H1 (cell line): Measurements from ENCODE around the gene CARF. TPM values are rescaled to one million over a fixed set of nuclear protein-coding genes. Genes with fewer than 3 reads are reported as not detected.

Experiments
- CTCF ChIA-PET: fragments of 300-600 bp; sonication (Branson Sonifier 250); formaldehyde crosslinking; loops from one replicate; lab custom pipeline; 2021; ENCODE audit not compliant: partially characterized antibody; lab: Charles Lee
- POLR2A ChIA-PET: fragments of 300-600 bp; sonication (Branson Sonifier 250); formaldehyde crosslinking; loops from one replicate; lab custom pipeline; 2021; ENCODE audit warnings: inconsistent platforms; ENCODE audit not compliant: partially characterized antibody; lab: Charles Lee
- DNase-seq, 2 experiments: peaks; one replicate each; pipeline versions ENCODE4 v3.0.0 to v3.0.0-alpha.2; 2010 to 2022; ENCODE audit warnings: low spot score in 2 of 2, low read depth in 1 of 2, mixed read lengths in 1 of 2
- FAIRE-seq: peaks from 2 replicates; lab custom pipeline; 2011; peaks lifted over from hg19 to GRCh38; lab: Jason Lieb, UNC
- H2AFZ ChIP-seq: 2 replicates; pipeline ENCODE4 v1.8.1; 2012; ENCODE audit warnings: low read length, inconsistent platforms
- H2AK5ac ChIP-seq: 2 replicates; pipeline ENCODE4 v1.6.1; 2013; ENCODE audit warnings: low read depth, low read length
- H2BK120ac ChIP-seq: replicated peaks from 2 replicates; pipeline ENCODE3; 2013; ENCODE audit warnings: low read depth, low read length, inconsistent platforms
- H2BK12ac ChIP-seq: 2 replicates; pipeline ENCODE4 v1.6.1; 2013; ENCODE audit warnings: low read depth, low read length
- H2BK15ac ChIP-seq: 2 replicates; pipeline ENCODE4 v1.6.1; 2013; ENCODE audit warnings: low read length
- H2BK20ac ChIP-seq: 2 replicates; pipeline ENCODE4 v1.6.1; 2013; ENCODE audit warnings: low read length
- H2BK5ac ChIP-seq: 2 replicates; pipeline ENCODE4 v1.6.1; 2013; ENCODE audit warnings: low read depth, low read length
- H3K14ac ChIP-seq: 2 replicates; pipeline ENCODE4 v1.6.1; 2013; ENCODE audit warnings: inconsistent platforms; ENCODE audit not compliant: insufficient read length
- H3K18ac ChIP-seq: 2 replicates; pipeline ENCODE4 v1.6.1; 2013; ENCODE audit warnings: low read length; ENCODE audit errors: extremely low read depth
- H3K23ac ChIP-seq: 2 replicates; pipeline ENCODE4 v1.6.1; 2013; ENCODE audit warnings: inconsistent platforms; ENCODE audit not compliant: insufficient read length
- H3K23me2 ChIP-seq: 2 replicates; pipeline ENCODE4 v1.6.1; 2013; ENCODE audit warnings: low read depth, low read length
- H3K27ac ChIP-seq: 2 replicates; pipeline ENCODE4 v1.6.1; 2011; ENCODE audit warnings: low read depth, low read length, inconsistent platforms
- H3K27me3 ChIP-seq, 4 experiments: replicated peaks in 1 of 4; 1 replicate in 1 of 4; 2 replicates in 3 of 4; pipeline versions ENCODE4 v1.6.1 to v1.8.1; 2011 to 2013; ENCODE audit warnings: low read length in 3 of 4, mild to moderate bottlenecking in 3 of 4, inconsistent platforms in 2 of 4, mixed read lengths in 2 of 4, moderate library complexity in 1 of 4; ENCODE audit not compliant: control insufficient read depth in 3 of 4, insufficient read depth in 3 of 4; ENCODE audit errors: extremely low read depth in 1 of 4
- H3K36me3 ChIP-seq, 4 experiments: 2 replicates each; pipeline versions ENCODE4 v1.6.1 to v1.8.1; 2011 to 2013; ENCODE audit warnings: mild to moderate bottlenecking in 4 of 4, low read length in 3 of 4, moderate library complexity in 2 of 4, control low read depth in 1 of 4, inconsistent platforms in 1 of 4; ENCODE audit not compliant: insufficient read depth in 4 of 4, control insufficient read depth in 2 of 4
- H3K4ac ChIP-seq: replicated peaks from 2 replicates; pipeline ENCODE3; 2013; ENCODE audit warnings: low read length, low read depth, mixed read lengths, inconsistent platforms; ENCODE audit not compliant: insufficient read length
- H3K4me1 ChIP-seq, 4 experiments: replicated peaks in 1 of 4; 1 replicate in 1 of 4; 2 replicates in 3 of 4; pipeline versions ENCODE4 v1.6.1 to v1.8.1; 2011 to 2013; ENCODE audit warnings: low read length in 3 of 4, inconsistent platforms in 2 of 4, mixed read lengths in 1 of 4; ENCODE audit not compliant: insufficient read depth in 4 of 4, control insufficient read depth in 3 of 4
- H3K4me2 ChIP-seq, 2 experiments: 2 replicates each; pipeline versions ENCODE4 v1.6.1 to v1.8.1; 2011 to 2013; ENCODE audit warnings: low read depth in 2 of 2, low read length in 2 of 2, control low read depth in 1 of 2, inconsistent platforms in 1 of 2, mild to moderate bottlenecking in 1 of 2; ENCODE audit not compliant: insufficient read depth in 1 of 2
- H3K4me3 ChIP-seq, 4 experiments: fragments of 200-600, 300-600 bp in 1 of 4; sonication (generic), shearing (Covaris generic), sonication (Bioruptor Twin) in 1 of 4; 2 replicates each; pipeline versions ENCODE4 v1.5.1 to v1.8.1; 2011 to 2016; ENCODE audit warnings: low read length in 4 of 4, low read depth in 3 of 4, control low read depth in 2 of 4, inconsistent platforms in 2 of 4, mild to moderate bottlenecking in 2 of 4, mixed read lengths in 1 of 4, moderate library complexity in 1 of 4; ENCODE audit not compliant: insufficient read depth in 2 of 4; ENCODE audit errors: extremely low read depth in 1 of 4
- H3K56ac ChIP-seq: replicated peaks from 2 replicates; pipeline ENCODE3; 2013; ENCODE audit warnings: low read depth, mild to moderate bottlenecking, mixed read lengths, low read length, inconsistent platforms; ENCODE audit not compliant: insufficient read length
- H3K79me1 ChIP-seq: 2 replicates; pipeline ENCODE4 v1.6.1; 2013; ENCODE audit warnings: low read depth, low read length, control low read depth
- H3K79me2 ChIP-seq, 2 experiments: 2 replicates each; pipeline versions ENCODE4 v1.6.1 to v1.8.1; 2012 to 2013; ENCODE audit warnings: low read length in 2 of 2, mild to moderate bottlenecking in 2 of 2, inconsistent platforms in 1 of 2; ENCODE audit not compliant: insufficient read depth in 2 of 2, control insufficient read depth in 1 of 2
- H3K9ac ChIP-seq, 4 experiments: replicated peaks in 1 of 4; 1 replicate in 1 of 4; 2 replicates in 3 of 4; pipeline versions ENCODE4 v1.6.1 to v1.8.1; 2011 to 2013; ENCODE audit warnings: low read depth in 3 of 4, low read length in 3 of 4, control low read depth in 2 of 4, mild to moderate bottlenecking in 2 of 4, moderate library complexity in 2 of 4, inconsistent platforms in 1 of 4; ENCODE audit errors: extremely low read depth in 1 of 4
- H3K9me3 ChIP-seq, 2 experiments: 2 replicates each; pipeline versions ENCODE4 v1.6.1 to v1.8.1; 2012 to 2013; ENCODE audit warnings: mild to moderate bottlenecking in 2 of 2, moderate library complexity in 2 of 2, control low read depth in 1 of 2, inconsistent platforms in 1 of 2, low read depth in 1 of 2, low read length in 1 of 2, mixed read lengths in 1 of 2; ENCODE audit not compliant: insufficient read depth in 2 of 2
- H4K20me1 ChIP-seq, 2 experiments: replicated peaks in 1 of 2; 2 replicates each; pipeline versions ENCODE3 to v1.8.1; 2011 to 2013; ENCODE audit warnings: inconsistent platforms in 2 of 2, low read length in 2 of 2, mild to moderate bottlenecking in 1 of 2; ENCODE audit not compliant: insufficient read depth in 2 of 2, control insufficient read depth in 1 of 2
- H4K5ac ChIP-seq: 2 replicates; pipeline ENCODE4 v1.6.1; 2013; ENCODE audit warnings: low read length, low read depth, mixed read lengths, inconsistent platforms; ENCODE audit not compliant: insufficient read length
- H4K8ac ChIP-seq: 2 replicates; pipeline ENCODE4 v1.8.0; 2013; ENCODE audit warnings: mild to moderate bottlenecking, moderate library complexity, low read length, inconsistent platforms; ENCODE audit not compliant: insufficient read depth; ENCODE audit errors: extremely low read depth
- H4K91ac ChIP-seq: replicated peaks from 2 replicates; pipeline ENCODE3; 2013; ENCODE audit warnings: low read length, mixed read lengths, inconsistent platforms; ENCODE audit not compliant: insufficient read length
- CREB1 ChIP-seq: IDR thresholded peaks from 2 replicates; pipeline ENCODE4 v1.6.1; 2012; ENCODE audit warnings: inconsistent platforms
- EP300 ChIP-seq, 2 experiments: IDR thresholded peaks; 1 replicate in 1 of 2; 2 replicates in 1 of 2; pipeline ENCODE4 v1.6.1; 2011 to 2012; ENCODE audit warnings: low read depth in 2 of 2, low read length in 2 of 2, mild to moderate bottlenecking in 2 of 2, borderline replicate concordance in 1 of 2, inconsistent platforms in 1 of 2, moderate library complexity in 1 of 2
- GABPA ChIP-seq: IDR thresholded peaks from 2 replicates; pipeline ENCODE4 v1.6.1; 2011; ENCODE audit warnings: mild to moderate bottlenecking, low read length, moderate library complexity, borderline replicate concordance; ENCODE audit not compliant: insufficient read depth
- TEAD4 ChIP-seq: IDR thresholded peaks from 2 replicates; pipeline ENCODE4 v1.6.1; 2012; ENCODE audit warnings: low read depth, low read length, inconsistent platforms, mixed read lengths
- WGBS, 2 experiments: shearing (Covaris generic) in 1 of 2; methylation state at CpG; one replicate each; pipeline versions ENCODE4 v1.1.6 to v1.1.7; 2013 to 2015; ENCODE audit warnings: low lambda C conversion rate in 2 of 2, mixed read lengths in 2 of 2, inconsistent platforms in 1 of 2, low coverage in 1 of 2, missing lambda C conversion rate in 1 of 2; ENCODE audit not compliant: insufficient replicate concordance in 2 of 2, insufficient coverage in 1 of 2, insufficient read length in 1 of 2; ENCODE audit errors: extremely low coverage in 1 of 2, missing lambda C conversion rate in 1 of 2; 5-methylcytosine and 5-hydroxymethylcytosine counted together
- polyA plus RNA-seq, 7 experiments: library from polyadenylated mRNA; depleted of rRNA in 3 of 7; stranded (reverse) in 5 of 7; unstranded in 2 of 7; fragments of >200 nt in 5 of 7; fragments of 200-250 nt in 2 of 7; gene quantifications; 1 replicate in 5 of 7; 2 replicates in 1 of 7; 4 replicates in 1 of 7; pipeline versions ENCODE4 v1.2.1 to v1.2.3, GENCODE V29; 2011 to 2013; ENCODE audit warnings: missing spikeins in 2 of 7, mixed read lengths in 2 of 7
- total RNA-seq: library from RNA; stranded (reverse); fragmentation: NEBNext Ultra II Directional; extraction: Animal tissue kit (Norgen Biotek cat#: 25700); gene quantifications from 2 replicates; pipeline ENCODE4 v1.2.1, GENCODE V29; 2021

Gene CARF
- total and polyA plus RNA-seq, 2 of the 8 experiments (the other 6 are each of a cell fraction or from before 2014, with no cell fraction given): 2.0 to 2.6 TPM

GRCh38 chr2:202932425-202933138, 20.5 kb downstream of the CARF start:
- Histone ChIP-seq H3K23me2 (no peaks in the 10 kb centered on the region), H3K79me2 (no peaks in the 10 kb centered on the region), H3K4me2 (no peak overlapping the region), H4K20me1 (no peaks in the 10 kb centered on the region), H4K8ac (no peak overlapping the region), H2AFZ (no peak overlapping the region), H3K14ac (no peak overlapping the region), H2BK15ac (no peak overlapping the region), H3K4me3 (no peak overlapping the region), H3K18ac (no peak overlapping the region), H4K91ac (no peak overlapping the region), H4K5ac (no peak overlapping the region), H2BK5ac (no peak overlapping the region; the same call in 1 of the 2 replicates), H3K9me3 (no peaks in the 10 kb centered on the region), H2BK12ac (no peak overlapping the region), H3K79me1 (no peaks in the 10 kb centered on the region), H2BK120ac (no peak overlapping the region), H3K4me1 (no peaks in the 10 kb centered on the region), H3K4ac (no peak overlapping the region), H2AK5ac (no peak overlapping the region), H3K9ac (no peak overlapping the region), H3K27me3 (no peaks in the 10 kb centered on the region), H3K23ac (no peak overlapping the region), H3K56ac (no peak overlapping the region), H3K36me3 (no peaks in the 10 kb centered on the region), H3K27ac (no peak overlapping the region), H2BK20ac (no peak overlapping the region)
- ChIA-PET POLR2A (interaction anchor here (0.6 kb wide), 1 partner anchor 532 kb away, joined by 3 read pairs; no protein-coding TSS in a partner anchor), CTCF (interaction anchor here (0.6 to 1.2 kb wide), 5 partner anchors 8 to 359 kb away, joined by 3 to 5 read pairs (median 3); no protein-coding TSS in a partner anchor)
- TF ChIP-seq GABPA (no peak), CREB1 (no peak), EP300 (IDR thresholded peaks at IDR 0.05; ENCODE audit: borderline replicate concordance in 1 of 2, low read depth in 2 of 2, low read length in 2 of 2) (no peak), TEAD4 (no peak)
- WGBS, 2 experiments: 84% methylated on average over 3 of the region's 3 CpGs; no CpG with 5 or more reads in 1 of the 2 experiments
- FAIRE-seq: no peak
- no peak for DNase-seq
